SK-N-SH treated with all-trans-retinoic acid at 6 μM for 48 hours (cell line): Measurements from ENCODE around the gene PYHIN1.

ENCODE experiments used
- ARNTL ChIP-seq: fragments of 450-650 bp; formaldehyde crosslinking; IDR thresholded peaks from 2 replicates; pipeline ENCODE4 v1.5.0; 2020; ENCODE audit warnings: low read depth, mild to moderate bottlenecking, moderate library complexity, borderline replicate concordance
- CSDC2 ChIP-seq: fragments of 250-450 bp; sonication (Bioruptor Pico); IDR thresholded peaks from 2 replicates; pipeline ENCODE4 v1.5.0; 2020; ENCODE audit warnings: mild to moderate bottlenecking, moderate library complexity
- PATZ1 ChIP-seq: fragments of 250-450 bp; sonication (Bioruptor Pico); IDR thresholded peaks from 2 replicates; pipeline ENCODE4 v1.8.0; 2020; ENCODE audit warnings: mild to moderate bottlenecking, moderate library complexity, borderline replicate concordance
- ZFP3 ChIP-seq: fragments of 250-450 bp; sonication (Bioruptor Pico); IDR thresholded peaks from 2 replicates; pipeline ENCODE4 v1.5.0; 2020; ENCODE audit warnings: mild to moderate bottlenecking, moderate library complexity
- ZFP30 ChIP-seq: fragments of 450-650 bp; formaldehyde crosslinking; IDR thresholded peaks from 2 replicates; pipeline ENCODE4 v1.5.0; 2022; ENCODE audit warnings: mild to moderate bottlenecking, moderate library complexity

- TF ChIP-seq PATZ1 (CRISPR knock-in tag) (no peak), ARNTL (CRISPR knock-in tag) (no peak), ZFP30 (no peak), CSDC2 (CRISPR knock-in tag) (no peak), ZFP3 (CRISPR knock-in tag) (no peak)
Measured at GRCh38 chr1:158972841-158973240, 41.5 kb downstream of the PYHIN1 start.
